GM12801 (cell line): ENCODE results near the gene APEH.

Experiments
- TF ChIP-seq, protein P1 (sequence below): IDR thresholded peaks from one replicate; pipeline ENCODE4 v1.5.1; 2011; ENCODE audit warnings: control low read depth; ENCODE audit not compliant: insufficient read length; ENCODE audit errors: extremely low read depth

APEH gene

DNA sequence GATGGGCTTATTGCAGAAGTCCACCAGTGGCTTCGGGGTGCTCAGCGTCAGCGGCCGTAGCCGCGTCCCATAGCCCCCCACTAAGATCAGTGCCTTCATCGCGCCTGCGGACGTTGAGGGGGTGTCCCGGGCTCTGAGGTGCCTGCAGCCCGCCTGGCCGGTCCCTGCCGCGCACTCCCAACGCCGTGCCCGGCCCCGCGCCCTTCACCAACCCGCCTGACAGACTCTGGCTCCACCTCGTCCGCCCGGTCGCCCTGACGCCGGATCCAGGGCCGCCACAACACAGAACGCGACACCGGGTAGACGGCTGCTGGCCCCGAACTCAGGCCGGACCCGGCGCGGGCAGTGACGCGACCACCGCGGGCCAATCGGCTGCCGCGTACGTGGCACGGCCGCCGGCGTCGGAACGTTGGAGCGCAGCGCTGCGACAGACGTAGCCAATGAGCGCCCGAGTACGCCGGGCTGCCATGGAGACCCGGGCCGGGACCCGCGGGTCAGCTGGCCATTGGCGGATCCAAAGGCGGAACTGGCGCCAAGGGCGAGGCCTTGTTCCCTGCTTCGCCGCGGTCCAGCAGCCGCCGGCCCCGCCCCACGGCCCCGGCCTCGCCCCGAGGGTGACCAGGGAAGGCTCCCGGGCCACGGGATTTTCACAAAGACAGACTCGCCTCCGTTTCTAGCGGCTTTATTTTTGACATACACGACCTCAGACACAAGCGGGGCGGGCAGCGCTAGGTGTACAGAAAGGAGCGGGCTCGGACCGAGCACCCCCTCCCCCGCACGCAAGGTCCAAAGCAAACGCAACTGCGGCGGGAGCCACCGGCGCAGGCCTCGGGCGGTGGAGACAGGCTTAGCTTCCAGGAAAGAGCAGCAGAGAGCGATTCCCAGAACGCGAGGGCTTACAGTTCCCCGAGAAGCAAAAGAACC lies 49.7 kb downstream of the APEH start, which contains the start of gene GMPPB:
GMPPB (minus strand) TSS at position 324 of the 924 bp plus-strand sequence; CDS start at position 99, 225 bp downstream.
- TF ChIP-seq, protein P1, sequence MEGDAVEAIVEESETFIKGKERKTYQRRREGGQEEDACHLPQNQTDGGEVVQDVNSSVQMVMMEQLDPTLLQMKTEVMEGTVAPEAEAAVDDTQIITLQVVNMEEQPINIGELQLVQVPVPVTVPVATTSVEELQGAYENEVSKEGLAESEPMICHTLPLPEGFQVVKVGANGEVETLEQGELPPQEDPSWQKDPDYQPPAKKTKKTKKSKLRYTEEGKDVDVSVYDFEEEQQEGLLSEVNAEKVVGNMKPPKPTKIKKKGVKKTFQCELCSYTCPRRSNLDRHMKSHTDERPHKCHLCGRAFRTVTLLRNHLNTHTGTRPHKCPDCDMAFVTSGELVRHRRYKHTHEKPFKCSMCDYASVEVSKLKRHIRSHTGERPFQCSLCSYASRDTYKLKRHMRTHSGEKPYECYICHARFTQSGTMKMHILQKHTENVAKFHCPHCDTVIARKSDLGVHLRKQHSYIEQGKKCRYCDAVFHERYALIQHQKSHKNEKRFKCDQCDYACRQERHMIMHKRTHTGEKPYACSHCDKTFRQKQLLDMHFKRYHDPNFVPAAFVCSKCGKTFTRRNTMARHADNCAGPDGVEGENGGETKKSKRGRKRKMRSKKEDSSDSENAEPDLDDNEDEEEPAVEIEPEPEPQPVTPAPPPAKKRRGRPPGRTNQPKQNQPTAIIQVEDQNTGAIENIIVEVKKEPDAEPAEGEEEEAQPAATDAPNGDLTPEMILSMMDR, result no peak

DNA sequence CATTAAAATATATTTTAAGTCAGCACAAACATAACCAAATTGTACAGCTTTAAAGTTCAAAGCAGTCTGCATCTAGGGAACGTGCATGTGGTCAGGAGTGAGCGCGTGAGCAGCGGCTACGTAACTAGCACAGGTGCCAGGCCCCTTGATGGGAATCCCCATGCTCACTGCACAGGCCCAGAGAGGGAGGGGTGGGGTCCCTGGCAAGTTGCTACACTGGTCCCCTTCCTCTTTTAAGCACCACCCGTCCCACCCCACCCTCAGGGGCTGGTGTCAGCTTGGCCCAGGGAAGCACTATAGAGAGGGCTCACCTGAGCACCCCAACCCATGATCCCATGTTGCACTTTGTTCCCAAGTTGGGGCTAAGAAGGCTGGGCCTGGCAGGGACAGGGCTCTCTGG lies 50.4 kb downstream of the APEH start:
- TF ChIP-seq, protein P1, result no peak

DNA sequence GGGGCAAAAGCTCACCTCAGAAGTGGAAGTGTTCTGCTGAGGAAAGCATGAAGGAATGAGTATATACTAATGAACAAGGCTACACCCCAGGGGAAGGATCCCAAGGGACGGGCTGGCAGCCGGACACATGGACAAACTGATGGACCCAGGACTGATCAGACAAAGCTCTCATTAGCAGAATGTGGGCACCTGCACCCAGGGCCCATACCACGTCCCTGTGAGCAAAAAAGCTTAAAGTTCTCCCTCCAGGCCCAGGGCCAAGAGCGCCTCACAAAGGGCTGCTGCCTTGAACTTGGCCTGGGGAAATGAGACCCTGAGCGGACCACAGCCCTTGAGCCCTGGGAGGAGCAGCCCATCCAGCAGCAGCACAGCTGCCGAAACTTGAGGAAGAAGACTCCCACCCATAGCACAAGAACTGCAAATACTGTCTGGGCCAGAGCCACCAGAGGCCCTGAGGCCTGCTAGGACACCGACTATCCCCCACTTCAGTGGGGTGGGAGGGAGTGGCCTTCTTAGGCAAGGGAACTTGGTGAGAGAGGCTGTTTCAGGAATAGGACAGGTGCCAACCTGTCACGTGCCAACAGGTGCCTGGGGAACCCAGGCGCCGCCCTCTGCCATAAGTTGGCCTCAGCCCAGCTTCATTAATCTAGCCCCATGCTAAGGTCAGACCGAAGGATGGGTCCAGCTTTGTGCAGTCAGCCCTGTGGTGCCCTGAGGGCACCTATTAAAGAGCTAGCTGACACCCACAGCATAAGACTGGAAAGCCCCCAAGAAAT lies 51.9 kb downstream of the APEH start:
- TF ChIP-seq, protein P1, result no peak

DNA sequence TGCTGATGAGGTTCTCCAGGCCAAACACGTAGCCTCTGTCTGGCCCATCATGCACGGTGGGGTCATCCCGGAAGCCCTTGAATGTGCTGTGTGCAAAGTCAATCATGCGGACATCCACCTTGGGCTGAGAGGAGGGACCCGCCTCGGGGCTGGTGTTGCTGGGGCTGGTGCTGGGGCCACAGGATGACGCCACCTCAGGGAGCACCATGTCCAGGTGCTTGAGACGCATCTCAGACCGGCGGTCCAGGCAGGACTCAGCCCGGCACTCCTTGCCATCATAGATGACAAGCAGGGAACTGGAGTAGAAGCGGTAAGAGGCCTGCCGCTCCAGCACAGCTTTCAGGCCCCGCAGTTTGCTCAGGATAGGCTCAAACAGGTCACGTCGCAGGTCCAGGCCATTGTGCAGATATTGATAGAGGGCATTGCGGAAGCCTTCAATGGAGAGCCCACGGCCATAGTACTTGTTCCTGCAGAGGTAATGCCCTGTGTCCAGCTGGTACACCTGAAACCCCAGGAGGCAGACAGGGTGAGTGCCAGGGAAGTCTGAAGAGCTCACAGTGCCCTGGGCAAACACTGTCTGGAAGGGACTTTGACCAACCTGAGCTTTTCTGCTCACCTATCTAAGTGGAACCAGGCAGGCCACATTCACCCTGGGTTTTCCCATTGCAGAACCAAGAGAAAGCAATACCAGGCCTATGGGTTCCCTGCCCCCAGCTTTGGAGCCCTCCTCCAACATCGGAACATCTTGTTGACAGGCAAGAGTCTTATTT lies 53.2 kb downstream of the APEH start:
- TF ChIP-seq, protein P1, result no peak

DNA sequence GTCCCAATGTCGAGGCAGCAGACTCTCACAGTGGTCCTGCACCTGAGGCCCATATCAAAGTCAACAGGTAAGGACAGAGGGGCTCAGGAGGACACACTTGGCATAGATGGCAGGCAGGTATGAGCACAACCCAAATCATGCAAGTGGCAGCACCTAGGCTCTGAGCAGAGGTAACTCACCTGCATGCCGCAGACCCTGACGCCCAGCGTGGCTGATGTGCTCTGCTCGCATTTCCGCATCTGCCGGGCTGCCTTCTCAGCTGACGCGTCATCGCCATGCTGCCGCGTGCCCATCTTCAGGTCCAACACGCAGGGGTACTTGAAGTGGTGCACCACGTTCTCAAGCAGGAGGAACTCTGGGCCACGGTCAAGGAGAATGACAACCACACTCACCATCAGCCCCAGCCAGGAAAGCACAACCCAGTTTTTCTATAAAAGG lies 53.8 kb downstream of the APEH start:
- TF ChIP-seq, protein P1, result no peak

DNA sequence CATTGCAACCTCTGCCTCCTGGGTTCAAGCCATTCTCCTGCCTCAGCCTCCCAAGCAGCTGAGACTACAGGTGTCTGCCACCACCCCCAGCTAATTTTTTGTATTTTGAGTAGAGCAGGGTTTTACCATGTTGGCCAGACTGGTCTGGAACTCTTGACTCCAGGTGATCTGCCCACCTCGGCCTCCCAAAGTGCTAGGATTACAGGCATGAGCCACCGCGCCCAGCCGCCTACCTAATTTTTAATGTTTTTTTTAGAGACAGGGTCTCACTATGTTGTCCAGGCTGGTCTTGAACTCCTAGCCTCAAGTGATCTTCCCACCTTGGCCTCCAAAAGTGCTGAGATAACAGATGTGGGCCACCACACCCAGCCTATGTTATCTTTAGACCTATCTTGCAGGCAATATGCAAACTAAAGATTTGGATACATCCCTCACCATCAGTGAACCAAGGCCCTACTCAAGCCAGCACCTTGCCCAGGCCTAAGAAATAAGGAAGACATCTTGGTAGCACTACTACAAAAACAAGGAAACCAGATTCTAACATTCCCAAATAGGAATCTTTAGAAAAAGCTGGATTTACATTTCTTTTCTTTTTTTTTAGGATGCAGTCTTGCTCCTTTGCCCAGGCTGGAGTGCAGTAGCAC lies 55.9 kb downstream of the APEH start:
- TF ChIP-seq, protein P1, result no peak
